Cardiac muscle cell (in vitro differentiated cells and primary cell): ENCODE data around the gene ARHGEF38. TPM values are rescaled to one million over a fixed set of nuclear protein-coding genes. Genes with fewer than 3 reads are reported as not detected.
A peak's percentile ranks its signal among the peaks of the same experiment; 100 is the strongest.

Experiments
- DNase-seq, 2 donors: peaks; one replicate each; pipeline versions ENCODE4 v3.0.0 to v3.0.0-alpha.2; 2010 to 2017; ENCODE audit warnings: low read depth in 1 of 2, low spot score in 1 of 2
- H3K27ac ChIP-seq: fragments of 200-600 bp; sonication (generic); 2 replicates; pipeline ENCODE4 v1.5.1; 2016
- H3K27me3 ChIP-seq: fragments of 200-600 bp; sonication (generic); 2 replicates; pipeline ENCODE4 v1.6.0; 2016; ENCODE audit warnings: control low read depth
- H3K36me3 ChIP-seq: fragments of 200-600 bp; sonication (generic); 2 replicates; pipeline ENCODE4 v1.5.1; 2016; ENCODE audit warnings: control low read depth
- H3K4me1 ChIP-seq: fragments of 200-600 bp; sonication (generic); 2 replicates; pipeline ENCODE4 v1.8.1; 2017; ENCODE audit warnings: low read depth, mild to moderate bottlenecking, mixed run types
- H3K4me3 ChIP-seq: fragments of 200-600 bp; sonication (generic); 2 replicates; pipeline ENCODE4 v1.5.1; 2016; ENCODE audit warnings: mild to moderate bottlenecking
- H3K9me3 ChIP-seq: fragments of 200-600 bp; sonication (generic); 2 replicates; pipeline ENCODE4 v1.5.1; 2017; ENCODE audit warnings: low read depth, mild to moderate bottlenecking, control low read depth
- polyA plus RNA-seq: library from polyadenylated mRNA; unstranded; fragments of >200 nt; fragmentation: Nextera tagmentation; extraction: Ambion mirVana; gene quantifications from 2 replicates; pipeline ENCODE4 v1.2.1, GENCODE V29; 2016
- total RNA-seq: library from RNA; depleted of rRNA; stranded (reverse); fragments of >200 nt; gene quantifications from 2 replicates; pipeline ENCODE4 v1.2.3, GENCODE V29; 2016
- TF ChIP-seq, protein P1 (sequence below): IDR thresholded peaks from 2 replicates; pipeline ENCODE4 v1.5.1; 2012; ENCODE audit warnings: low read depth, mild to moderate bottlenecking, low read length

ARHGEF38 gene
- total and polyA plus RNA-seq, 2 experiments from 2014 or later = 1.6 TPM; not detected in 1

DNA sequence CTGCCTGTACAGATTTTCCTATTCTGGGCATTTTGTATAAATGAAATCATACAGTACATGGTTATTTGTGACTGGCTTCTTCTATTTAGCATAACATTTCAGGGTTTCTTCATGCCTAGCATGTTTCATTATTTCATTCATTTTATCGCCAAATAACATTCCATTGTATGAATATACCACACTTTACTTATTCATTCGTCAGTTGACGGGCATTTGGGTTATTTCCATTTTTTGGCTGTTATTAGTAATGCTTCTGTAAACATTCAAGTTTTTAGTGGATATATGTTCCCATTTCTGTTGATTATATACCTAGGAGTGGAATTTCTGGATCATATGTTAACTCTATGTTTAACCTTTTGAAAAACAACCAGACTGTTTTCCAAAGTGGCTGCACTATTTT is 108.6 kb downstream of the ARHGEF38 start:
- no peak for DNase-seq
- Histone ChIP-seq H3K27ac (no peak overlapping the region), H3K27me3 (peaks cover 3% of the 10 kb centered on the region), H3K9me3 (no peaks in the 10 kb centered on the region), H3K36me3 (no peaks in the 10 kb centered on the region), H3K4me3 (no peak overlapping the region), H3K4me1 (no peaks in the 10 kb centered on the region)
- TF ChIP-seq, protein P1, sequence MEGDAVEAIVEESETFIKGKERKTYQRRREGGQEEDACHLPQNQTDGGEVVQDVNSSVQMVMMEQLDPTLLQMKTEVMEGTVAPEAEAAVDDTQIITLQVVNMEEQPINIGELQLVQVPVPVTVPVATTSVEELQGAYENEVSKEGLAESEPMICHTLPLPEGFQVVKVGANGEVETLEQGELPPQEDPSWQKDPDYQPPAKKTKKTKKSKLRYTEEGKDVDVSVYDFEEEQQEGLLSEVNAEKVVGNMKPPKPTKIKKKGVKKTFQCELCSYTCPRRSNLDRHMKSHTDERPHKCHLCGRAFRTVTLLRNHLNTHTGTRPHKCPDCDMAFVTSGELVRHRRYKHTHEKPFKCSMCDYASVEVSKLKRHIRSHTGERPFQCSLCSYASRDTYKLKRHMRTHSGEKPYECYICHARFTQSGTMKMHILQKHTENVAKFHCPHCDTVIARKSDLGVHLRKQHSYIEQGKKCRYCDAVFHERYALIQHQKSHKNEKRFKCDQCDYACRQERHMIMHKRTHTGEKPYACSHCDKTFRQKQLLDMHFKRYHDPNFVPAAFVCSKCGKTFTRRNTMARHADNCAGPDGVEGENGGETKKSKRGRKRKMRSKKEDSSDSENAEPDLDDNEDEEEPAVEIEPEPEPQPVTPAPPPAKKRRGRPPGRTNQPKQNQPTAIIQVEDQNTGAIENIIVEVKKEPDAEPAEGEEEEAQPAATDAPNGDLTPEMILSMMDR = no peak

DNA sequence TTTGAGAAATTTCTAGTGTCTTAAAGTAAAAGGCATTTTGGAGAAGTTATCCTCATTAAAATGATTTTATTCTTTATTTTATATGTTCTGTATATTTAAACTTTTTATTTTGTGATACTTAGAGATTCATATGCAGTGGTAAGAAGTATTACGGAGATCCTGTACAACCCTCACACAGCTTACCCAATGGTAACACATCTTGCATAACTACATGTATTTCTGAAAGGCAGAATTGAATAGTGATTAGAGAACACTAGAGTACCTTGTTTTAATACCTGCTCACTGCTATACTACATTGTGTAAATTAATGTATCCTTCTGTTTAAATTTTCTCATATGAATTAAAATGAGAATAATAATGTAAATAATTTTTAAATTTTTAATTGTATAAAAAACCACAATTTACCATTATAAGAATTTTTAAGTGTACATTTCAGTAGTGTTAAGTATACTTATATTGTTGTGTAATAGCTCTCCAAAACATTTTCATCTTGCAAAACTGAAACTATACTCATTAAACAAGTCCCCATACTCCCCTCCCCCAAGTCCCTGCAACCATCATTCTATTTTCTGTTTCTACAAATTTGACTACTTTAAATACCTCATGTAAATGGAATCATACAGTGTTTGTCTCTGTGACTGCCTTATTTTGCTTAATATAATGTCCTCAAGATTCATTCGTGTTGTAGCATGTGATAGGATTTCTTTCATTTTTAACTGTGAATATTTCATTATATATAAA is 110.7 kb downstream of the ARHGEF38 start:
- Histone ChIP-seq H3K27me3 (peaks cover 3% of the 10 kb centered on the region), H3K9me3 (no peaks in the 10 kb centered on the region), H3K4me3 (no peak overlapping the region), H3K27ac (no peak overlapping the region), H3K36me3 (no peaks in the 10 kb centered on the region), H3K4me1 (no peaks in the 10 kb centered on the region)
- DNase-seq = no peak
- TF ChIP-seq, protein P1 = no peak

DNA sequence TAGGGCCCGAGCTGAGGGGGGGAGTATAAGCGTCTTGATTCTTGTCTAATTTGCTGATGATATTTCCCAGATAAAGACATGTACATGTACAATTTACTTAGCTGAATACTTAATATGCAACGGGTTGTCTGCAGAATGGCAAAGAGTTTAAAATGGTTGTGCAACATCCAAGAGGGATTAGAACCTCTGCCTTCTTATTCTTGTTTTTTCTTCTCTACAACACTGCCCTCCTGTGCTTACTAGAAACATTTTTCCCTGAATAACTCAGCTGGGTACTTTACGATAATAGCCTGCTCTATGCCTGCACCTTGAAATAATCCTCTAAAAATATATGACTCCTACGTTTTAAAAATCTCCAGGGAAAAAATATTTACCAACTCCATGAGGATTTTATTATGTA is 114.3 kb downstream of the ARHGEF38 start:
- Histone ChIP-seq H3K4me1 (no peaks in the 10 kb centered on the region), H3K4me3 (no peak overlapping the region), H3K9me3 (no peaks in the 10 kb centered on the region), H3K27ac (no peak overlapping the region), H3K27me3 (peaks cover 3% of the 10 kb centered on the region), H3K36me3 (no peaks in the 10 kb centered on the region)
- peak; percentile 30 to 71 for DNase-seq
- TF ChIP-seq, protein P1 = peak; percentile 44

DNA sequence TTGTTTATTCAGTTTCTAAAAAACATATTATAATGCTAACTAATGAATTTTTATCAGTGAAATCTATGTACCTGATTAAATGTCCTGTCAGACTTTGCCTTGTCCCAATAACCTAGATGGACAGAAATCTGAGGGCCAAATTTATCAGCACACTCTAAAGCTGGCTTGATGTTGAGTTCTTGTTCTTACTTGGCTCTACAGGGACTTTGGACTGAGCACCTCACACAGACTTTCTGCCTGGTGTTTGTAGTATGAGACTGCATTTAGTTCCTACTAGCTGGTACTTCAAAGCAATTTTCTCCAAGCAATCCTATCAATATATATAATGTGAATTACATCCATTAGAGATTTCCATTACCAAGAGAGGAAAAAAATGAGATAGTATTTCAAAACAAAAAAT is 118.3 kb downstream of the ARHGEF38 start:
- TF ChIP-seq, protein P1 = no peak
- Histone ChIP-seq H3K36me3 (no peaks in the 10 kb centered on the region), H3K4me3 (no peak overlapping the region), H3K27ac (no peak overlapping the region), H3K27me3 (no peaks in the 10 kb centered on the region), H3K9me3 (no peaks in the 10 kb centered on the region), H3K4me1 (no peaks in the 10 kb centered on the region)
- DNase-seq = no peak

DNA sequence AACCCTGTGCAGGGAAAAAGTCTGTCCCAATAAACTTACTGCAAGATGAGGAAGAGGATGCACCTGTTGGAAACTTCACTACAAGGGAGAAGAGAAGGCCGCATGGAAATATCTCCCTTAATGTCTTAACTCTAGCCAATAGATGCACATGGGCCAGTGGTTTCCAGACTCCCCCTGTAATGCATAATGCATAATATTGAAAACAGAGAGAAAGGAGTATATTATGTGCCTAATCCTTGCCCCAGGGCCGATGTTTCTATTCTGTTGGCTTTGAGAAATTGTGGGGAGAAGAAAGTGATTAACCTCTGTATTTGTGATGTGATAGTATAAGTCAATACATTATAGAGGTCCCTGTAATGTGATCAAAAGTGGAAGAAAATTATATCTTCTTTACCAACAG is 118.9 kb downstream of the ARHGEF38 start:
- no peaks in the 10 kb centered on the region for H3K4me1 ChIP-seq
- DNase-seq = no peak
- H3K27ac ChIP-seq = no peak overlapping the region
- H3K36me3 ChIP-seq = no peaks in the 10 kb centered on the region
- H3K4me3 ChIP-seq = no peak overlapping the region
- TF ChIP-seq, protein P1 = no peak
- H3K27me3 ChIP-seq = no peaks in the 10 kb centered on the region
- no peaks in the 10 kb centered on the region for H3K9me3 ChIP-seq
